ENCODE data around the gene KCNH3.
A peak's percentile ranks its signal among the peaks of the same experiment; 100 is the strongest.
"Not testable (repeated sequence)": the region's sequence is repeated elsewhere in the genome, so short reads cannot be mapped to it uniquely, and the experiment has no call there.

Gene KCNH3

GRCh38 chr12:49538510-49539403 is at the start of gene KCNH3:
TSS of gene KCNH3 (plus strand) at chr12:49539030. CDS start at chr12:49539417, 387 bp downstream.
- peak; percentile 68 to 82 for DNase-seq (ENCODE audit: low read depth in 1 of 2, low spot score in 1 of 2)

GRCh38 chr12:49489154-49489553 is 49.7 kb upstream of the KCNH3 start:
- no peak for DNase-seq (ENCODE audit: low read depth in 1 of 2, low spot score in 1 of 2)

- DNase-seq (ENCODE audit: low read depth in 1 of 2, low spot score in 1 of 2) = no peak
Measured at GRCh38 chr12:49489720-49490119, 49.1 kb upstream of the KCNH3 start.

- DNase-seq (ENCODE audit: low read depth in 1 of 2, low spot score in 1 of 2) = no peak
Measured at GRCh38 chr12:49491823-49492222, 47.0 kb upstream of the KCNH3 start.

- DNase-seq (ENCODE audit: low read depth in 1 of 2, low spot score in 1 of 2) = no peak
Measured at GRCh38 chr12:49493900-49494299, 44.9 kb upstream of the KCNH3 start.

GRCh38 chr12:49496417-49497360 is 42.1 kb upstream of the KCNH3 start:
- no peak for DNase-seq (ENCODE audit: low read depth in 1 of 2, low spot score in 1 of 2)

- no peak for DNase-seq (ENCODE audit: low read depth in 1 of 2, low spot score in 1 of 2)
Measured at GRCh38 chr12:49501895-49502294, 36.9 kb upstream of the KCNH3 start.

GRCh38 chr12:49502590-49502989 is 36.2 kb upstream of the KCNH3 start:
- no peak for DNase-seq (ENCODE audit: low read depth in 1 of 2, low spot score in 1 of 2)

- no peak for DNase-seq (ENCODE audit: low read depth in 1 of 2, low spot score in 1 of 2)
Measured at GRCh38 chr12:49503674-49504180, 35.1 kb upstream of the KCNH3 start.

- DNase-seq (ENCODE audit: low read depth in 1 of 2, low spot score in 1 of 2) = no peak
Measured at GRCh38 chr12:49505672-49506071, 33.2 kb upstream of the KCNH3 start.

GRCh38 chr12:49507139-49507538 is 31.7 kb upstream of the KCNH3 start:
- DNase-seq (ENCODE audit: low read depth in 1 of 2, low spot score in 1 of 2) = no peak

- not testable (repeated sequence) for DNase-seq (ENCODE audit: low read depth in 1 of 2, low spot score in 1 of 2)
Measured at GRCh38 chr12:49509681-49510080, 29.1 kb upstream of the KCNH3 start.

- DNase-seq (ENCODE audit: low read depth in 1 of 2, low spot score in 1 of 2) = no peak
Measured at GRCh38 chr12:49511410-49511809, 27.4 kb upstream of the KCNH3 start.

- no peak for DNase-seq (ENCODE audit: low read depth in 1 of 2, low spot score in 1 of 2)
Measured at GRCh38 chr12:49512546-49512945, 26.3 kb upstream of the KCNH3 start.

GRCh38 chr12:49515266-49515665 is 23.6 kb upstream of the KCNH3 start:
- no peak for DNase-seq (ENCODE audit: low read depth in 1 of 2, low spot score in 1 of 2)

GRCh38 chr12:49518914-49519573 is 19.8 kb upstream of the KCNH3 start:
- DNase-seq (ENCODE audit: low read depth in 1 of 2, low spot score in 1 of 2) = no peak

- no peak for DNase-seq (ENCODE audit: low read depth in 1 of 2, low spot score in 1 of 2)
Measured at GRCh38 chr12:49519574-49519936, 19.3 kb upstream of the KCNH3 start.

- no peak for DNase-seq (ENCODE audit: low read depth in 1 of 2, low spot score in 1 of 2)
Measured at GRCh38 chr12:49521389-49521788, 17.4 kb upstream of the KCNH3 start.

- no peak for DNase-seq (ENCODE audit: low read depth in 1 of 2, low spot score in 1 of 2)
Measured at GRCh38 chr12:49524660-49525324, 14.0 kb upstream of the KCNH3 start.

GRCh38 chr12:49525942-49526341 is 12.9 kb upstream of the KCNH3 start:
- DNase-seq (ENCODE audit: low read depth in 1 of 2, low spot score in 1 of 2) = no peak
